Measurements from ENCODE around the gene FCGR3A. TPM values are rescaled to one million over a fixed set of nuclear protein-coding genes. Genes with fewer than 3 reads are reported as not detected.
"Not testable (repeated sequence)": the region's sequence is repeated elsewhere in the genome, so short reads cannot be mapped to it uniquely, and the experiment has no call there.

FCGR3A gene
- not detected for total RNA-seq
- not detected for polyA plus RNA-seq (2013, experiment 1 of 2)
- polyA plus RNA-seq (2013, experiment 2 of 2), result not detected
- long read RNA-seq, experiment 1, result 0 reads
- long read RNA-seq, experiment 2, result 0 reads
- long read RNA-seq, experiment 3, result 0 reads
- long read RNA-seq, experiment 4, result 0 reads

- H3K4me1 ChIP-seq (ENCODE audit: control insufficient read depth, insufficient read depth, low read length), result no peaks in the 10 kb centered on the region
- Mint-ChIP-seq H3K27me3 (ENCODE audit: insufficient read depth) (peaks cover 16% of the 10 kb centered on the region), H3K4me3 (no peak within 1 kb of the TSS), H3K9me3 (no peaks in the 10 kb centered on the region), H3K36me3 (ENCODE audit: low read depth) (no peaks in the 10 kb centered on the region), H3K4me1 (no peaks in the 10 kb centered on the region), H3K27ac (no peak within 1 kb of the TSS)
- H3K27ac ChIP-seq (ENCODE audit: low read depth, low read length), result no peak within 1 kb of the TSS
- no peaks in the 10 kb centered on the region for H3K27me3 ChIP-seq (ENCODE audit: control insufficient read depth, insufficient read depth, low read length, poor library complexity, severe bottlenecking)
- H3K36me3 ChIP-seq (ENCODE audit: control insufficient read depth, insufficient read depth, low read length), result no peaks in the 10 kb centered on the region
- DNase-seq, result no peak
- H3K9me3 ChIP-seq (ENCODE audit: control insufficient read depth, low read length), result no peaks in the 10 kb centered on the region
- 87% methylated on average over 2 of the region's 2 CpGs; no CpG with 5 or more reads in 1 of the 2 experiments for WGBS, 2 experiments (ENCODE audit: insufficient coverage in 1 of 2, insufficient read length in 1 of 2)
- TF ChIP-seq CTCF (conservative IDR thresholded peaks at IDR 0.05), result no peak
- H3K9ac ChIP-seq (ENCODE audit: extremely low read depth, low read length, poor library complexity, severe bottlenecking), result no peak within 1 kb of the TSS
- H3K4me3 ChIP-seq (ENCODE audit: low read length), result no peak within 1 kb of the TSS
Measured at GRCh38 chr1:161549652-161550051, at the start of gene FCGR3A. Gene FCGR3A (minus strand): TSS chr1:161549818. CDS start chr1:161549736, 82 bp downstream.

GRCh38 chr1:161597077-161597476 is 47.5 kb upstream of the FCGR3A start:
- H3K27me3 Mint-ChIP-seq (ENCODE audit: insufficient read depth); H3K36me3 ChIP-seq (ENCODE audit: control insufficient read depth, insufficient read depth, low read length); H3K9me3 ChIP-seq (ENCODE audit: control insufficient read depth, low read length); H3K4me3 ChIP-seq (ENCODE audit: low read length); H3K9ac ChIP-seq (ENCODE audit: extremely low read depth, low read length, poor library complexity, severe bottlenecking); H3K4me3 Mint-ChIP-seq; DNase-seq; H3K9me3 Mint-ChIP-seq; H3K36me3 Mint-ChIP-seq (ENCODE audit: low read depth); H3K27ac Mint-ChIP-seq; H3K27ac ChIP-seq (ENCODE audit: low read depth, low read length); H3K4me1 ChIP-seq (ENCODE audit: control insufficient read depth, insufficient read depth, low read length); H3K27me3 ChIP-seq (ENCODE audit: control insufficient read depth, insufficient read depth, low read length, poor library complexity, severe bottlenecking): not testable (repeated sequence)
- WGBS, 2 experiments (ENCODE audit: insufficient coverage in 1 of 2, insufficient read length in 1 of 2), result 94 to 95% methylated on average over 3 of the region's 3 CpGs
- H3K4me1 Mint-ChIP-seq, result peaks cover 13% of the 10 kb centered on the region

- H3K9ac ChIP-seq (ENCODE audit: extremely low read depth, low read length, poor library complexity, severe bottlenecking); H3K4me3 ChIP-seq (ENCODE audit: low read length); H3K27me3 Mint-ChIP-seq (ENCODE audit: insufficient read depth); H3K27ac ChIP-seq (ENCODE audit: low read depth, low read length); H3K4me1 Mint-ChIP-seq; H3K4me1 ChIP-seq (ENCODE audit: control insufficient read depth, insufficient read depth, low read length); H3K36me3 Mint-ChIP-seq (ENCODE audit: low read depth); H3K4me3 Mint-ChIP-seq; H3K9me3 Mint-ChIP-seq; DNase-seq; H3K27me3 ChIP-seq (ENCODE audit: control insufficient read depth, insufficient read depth, low read length, poor library complexity, severe bottlenecking); H3K9me3 ChIP-seq (ENCODE audit: control insufficient read depth, low read length); H3K27ac Mint-ChIP-seq; H3K36me3 ChIP-seq (ENCODE audit: control insufficient read depth, insufficient read depth, low read length): not testable (repeated sequence)
- 90% methylated on average over 1 of the region's 2 CpGs; no CpG with 5 or more reads in 1 of the 2 experiments for WGBS, 2 experiments (ENCODE audit: insufficient coverage in 1 of 2, insufficient read length in 1 of 2)
Measured at GRCh38 chr1:161595583-161595982, 46.0 kb upstream of the FCGR3A start.

GRCh38 chr1:161595173-161595572 is 45.6 kb upstream of the FCGR3A start:
- DNase-seq, result peak; percentile 23
- H3K27ac ChIP-seq (ENCODE audit: low read depth, low read length); H3K4me3 ChIP-seq (ENCODE audit: low read length); H3K27ac Mint-ChIP-seq; H3K36me3 Mint-ChIP-seq (ENCODE audit: low read depth); H3K27me3 ChIP-seq (ENCODE audit: control insufficient read depth, insufficient read depth, low read length, poor library complexity, severe bottlenecking); H3K9ac ChIP-seq (ENCODE audit: extremely low read depth, low read length, poor library complexity, severe bottlenecking); H3K4me1 Mint-ChIP-seq; H3K27me3 Mint-ChIP-seq (ENCODE audit: insufficient read depth); H3K4me3 Mint-ChIP-seq; H3K9me3 Mint-ChIP-seq; H3K36me3 ChIP-seq (ENCODE audit: control insufficient read depth, insufficient read depth, low read length); H3K4me1 ChIP-seq (ENCODE audit: control insufficient read depth, insufficient read depth, low read length); H3K9me3 ChIP-seq (ENCODE audit: control insufficient read depth, low read length): not testable (repeated sequence)
- 86 to 100% methylated on average over 1 to 2 of the region's 2 CpGs for WGBS, 2 experiments (ENCODE audit: insufficient coverage in 1 of 2, insufficient read length in 1 of 2)

- H3K9ac ChIP-seq (ENCODE audit: extremely low read depth, low read length, poor library complexity, severe bottlenecking); H3K36me3 Mint-ChIP-seq (ENCODE audit: low read depth); DNase-seq; H3K4me3 Mint-ChIP-seq; H3K4me1 Mint-ChIP-seq; H3K9me3 ChIP-seq (ENCODE audit: control insufficient read depth, low read length); H3K27me3 Mint-ChIP-seq (ENCODE audit: insufficient read depth); H3K27ac ChIP-seq (ENCODE audit: low read depth, low read length); H3K36me3 ChIP-seq (ENCODE audit: control insufficient read depth, insufficient read depth, low read length); H3K4me1 ChIP-seq (ENCODE audit: control insufficient read depth, insufficient read depth, low read length); H3K4me3 ChIP-seq (ENCODE audit: low read length); H3K27me3 ChIP-seq (ENCODE audit: control insufficient read depth, insufficient read depth, low read length, poor library complexity, severe bottlenecking); H3K9me3 Mint-ChIP-seq; H3K27ac Mint-ChIP-seq: not testable (repeated sequence)
- 60 to 67% methylated on average over 2 to 4 of the region's 4 CpGs for WGBS, 2 experiments (ENCODE audit: insufficient coverage in 1 of 2, insufficient read length in 1 of 2)
Measured at GRCh38 chr1:161594269-161594984, 44.8 kb upstream of the FCGR3A start.

GRCh38 chr1:161593092-161593755 is 43.6 kb upstream of the FCGR3A start:
- H3K9ac ChIP-seq (ENCODE audit: extremely low read depth, low read length, poor library complexity, severe bottlenecking); H3K4me1 ChIP-seq (ENCODE audit: control insufficient read depth, insufficient read depth, low read length); H3K4me3 Mint-ChIP-seq; H3K27ac Mint-ChIP-seq; H3K27me3 Mint-ChIP-seq (ENCODE audit: insufficient read depth); H3K36me3 ChIP-seq (ENCODE audit: control insufficient read depth, insufficient read depth, low read length); H3K27ac ChIP-seq (ENCODE audit: low read depth, low read length); H3K36me3 Mint-ChIP-seq (ENCODE audit: low read depth); H3K27me3 ChIP-seq (ENCODE audit: control insufficient read depth, insufficient read depth, low read length, poor library complexity, severe bottlenecking); H3K9me3 ChIP-seq (ENCODE audit: control insufficient read depth, low read length); H3K4me3 ChIP-seq (ENCODE audit: low read length); H3K9me3 Mint-ChIP-seq: not testable (repeated sequence)
- WGBS, 2 experiments (ENCODE audit: insufficient coverage in 1 of 2, insufficient read length in 1 of 2), result 90 to 97% methylated on average over 6 to 11 of the region's 11 CpGs
- H3K4me1 Mint-ChIP-seq, result peaks cover 12% of the 10 kb centered on the region
- peak; percentile 24 for DNase-seq
